ENCODE data around the gene FAIM2. TPM values are rescaled to one million over a fixed set of nuclear protein-coding genes. Genes with fewer than 3 reads are reported as not detected.

The FAIM2 gene
- total and polyA plus RNA-seq, 9 of the 15 experiments (the other 6 are each of a cell fraction or from before 2014, with no cell fraction given): 0.01 to 0.10 TPM; not detected in 7

DNA sequence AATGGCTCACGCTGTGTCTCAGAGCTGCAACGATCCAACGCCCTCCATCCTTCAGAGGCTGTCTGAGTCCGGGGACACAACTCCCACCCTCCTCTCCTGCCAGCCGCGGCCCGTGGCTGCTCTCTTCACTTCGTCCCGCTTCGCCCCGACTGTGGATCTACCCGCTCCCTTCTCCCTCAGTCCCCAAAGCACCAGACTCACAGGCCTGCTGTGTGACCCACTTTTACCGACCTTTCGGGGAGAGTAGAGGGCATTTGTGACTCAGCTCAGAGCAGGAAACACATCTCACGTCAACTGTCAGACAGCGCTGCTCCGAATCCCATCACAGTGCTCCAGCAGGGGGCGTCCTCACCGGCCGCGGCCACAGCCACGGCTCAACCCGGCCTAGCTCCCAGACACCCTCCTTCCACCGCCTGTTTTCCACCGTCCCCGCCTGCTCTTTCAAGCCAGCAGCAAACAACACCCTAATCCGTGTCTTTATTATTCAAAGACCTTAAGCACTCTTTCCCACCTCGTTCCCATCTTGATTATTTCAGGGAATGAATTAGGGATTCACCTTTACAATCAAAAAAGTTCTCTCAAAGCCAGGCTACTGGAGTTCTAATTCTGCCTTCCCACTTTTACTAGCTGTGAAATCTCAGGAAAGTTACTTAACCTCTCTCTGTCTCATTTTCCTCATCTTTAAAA lies 41.8 kb upstream of the FAIM2 start (continued):
- TF ChIP-seq, protein P1, sequence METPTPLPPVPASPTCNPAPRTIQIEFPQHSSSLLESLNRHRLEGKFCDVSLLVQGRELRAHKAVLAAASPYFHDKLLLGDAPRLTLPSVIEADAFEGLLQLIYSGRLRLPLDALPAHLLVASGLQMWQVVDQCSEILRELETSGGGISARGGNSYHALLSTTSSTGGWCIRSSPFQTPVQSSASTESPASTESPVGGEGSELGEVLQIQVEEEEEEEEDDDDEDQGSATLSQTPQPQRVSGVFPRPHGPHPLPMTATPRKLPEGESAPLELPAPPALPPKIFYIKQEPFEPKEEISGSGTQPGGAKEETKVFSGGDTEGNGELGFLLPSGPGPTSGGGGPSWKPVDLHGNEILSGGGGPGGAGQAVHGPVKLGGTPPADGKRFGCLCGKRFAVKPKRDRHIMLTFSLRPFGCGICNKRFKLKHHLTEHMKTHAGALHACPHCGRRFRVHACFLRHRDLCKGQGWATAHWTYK (CRISPR knock-in tag; IDR thresholded peaks at IDR 0.05): 0 out of 2 replicates have a peak, but pooled peaks have one; percentile 35
- TF ChIP-seq XRCC5 (IDR thresholded peaks at IDR 0.05; ENCODE audit: low read depth, low read length): peak; percentile 80; the same call in 1 of the 2 replicates
- TF ChIP-seq, protein P2, sequence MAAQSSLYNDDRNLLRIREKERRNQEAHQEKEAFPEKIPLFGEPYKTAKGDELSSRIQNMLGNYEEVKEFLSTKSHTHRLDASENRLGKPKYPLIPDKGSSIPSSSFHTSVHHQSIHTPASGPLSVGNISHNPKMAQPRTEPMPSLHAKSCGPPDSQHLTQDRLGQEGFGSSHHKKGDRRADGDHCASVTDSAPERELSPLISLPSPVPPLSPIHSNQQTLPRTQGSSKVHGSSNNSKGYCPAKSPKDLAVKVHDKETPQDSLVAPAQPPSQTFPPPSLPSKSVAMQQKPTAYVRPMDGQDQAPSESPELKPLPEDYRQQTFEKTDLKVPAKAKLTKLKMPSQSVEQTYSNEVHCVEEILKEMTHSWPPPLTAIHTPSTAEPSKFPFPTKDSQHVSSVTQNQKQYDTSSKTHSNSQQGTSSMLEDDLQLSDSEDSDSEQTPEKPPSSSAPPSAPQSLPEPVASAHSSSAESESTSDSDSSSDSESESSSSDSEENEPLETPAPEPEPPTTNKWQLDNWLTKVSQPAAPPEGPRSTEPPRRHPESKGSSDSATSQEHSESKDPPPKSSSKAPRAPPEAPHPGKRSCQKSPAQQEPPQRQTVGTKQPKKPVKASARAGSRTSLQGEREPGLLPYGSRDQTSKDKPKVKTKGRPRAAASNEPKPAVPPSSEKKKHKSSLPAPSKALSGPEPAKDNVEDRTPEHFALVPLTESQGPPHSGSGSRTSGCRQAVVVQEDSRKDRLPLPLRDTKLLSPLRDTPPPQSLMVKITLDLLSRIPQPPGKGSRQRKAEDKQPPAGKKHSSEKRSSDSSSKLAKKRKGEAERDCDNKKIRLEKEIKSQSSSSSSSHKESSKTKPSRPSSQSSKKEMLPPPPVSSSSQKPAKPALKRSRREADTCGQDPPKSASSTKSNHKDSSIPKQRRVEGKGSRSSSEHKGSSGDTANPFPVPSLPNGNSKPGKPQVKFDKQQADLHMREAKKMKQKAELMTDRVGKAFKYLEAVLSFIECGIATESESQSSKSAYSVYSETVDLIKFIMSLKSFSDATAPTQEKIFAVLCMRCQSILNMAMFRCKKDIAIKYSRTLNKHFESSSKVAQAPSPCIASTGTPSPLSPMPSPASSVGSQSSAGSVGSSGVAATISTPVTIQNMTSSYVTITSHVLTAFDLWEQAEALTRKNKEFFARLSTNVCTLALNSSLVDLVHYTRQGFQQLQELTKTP (IDR thresholded peaks at IDR 0.05; ENCODE audit: low read depth in 1 of 2, partially characterized antibody in 2 of 2): peak; percentile 53 to 59
- TF ChIP-seq, protein P3, sequence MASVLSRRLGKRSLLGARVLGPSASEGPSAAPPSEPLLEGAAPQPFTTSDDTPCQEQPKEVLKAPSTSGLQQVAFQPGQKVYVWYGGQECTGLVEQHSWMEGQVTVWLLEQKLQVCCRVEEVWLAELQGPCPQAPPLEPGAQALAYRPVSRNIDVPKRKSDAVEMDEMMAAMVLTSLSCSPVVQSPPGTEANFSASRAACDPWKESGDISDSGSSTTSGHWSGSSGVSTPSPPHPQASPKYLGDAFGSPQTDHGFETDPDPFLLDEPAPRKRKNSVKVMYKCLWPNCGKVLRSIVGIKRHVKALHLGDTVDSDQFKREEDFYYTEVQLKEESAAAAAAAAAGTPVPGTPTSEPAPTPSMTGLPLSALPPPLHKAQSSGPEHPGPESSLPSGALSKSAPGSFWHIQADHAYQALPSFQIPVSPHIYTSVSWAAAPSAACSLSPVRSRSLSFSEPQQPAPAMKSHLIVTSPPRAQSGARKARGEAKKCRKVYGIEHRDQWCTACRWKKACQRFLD (CRISPR knock-in tag; IDR thresholded peaks at IDR 0.05): no peak; the same call in 1 of the 2 replicates
- no peak for TF ChIP-seq ZNF197 (CRISPR knock-in tag; IDR thresholded peaks at IDR 0.05; ENCODE audit: low read depth)
- no peak for TF ChIP-seq ZNF12 (CRISPR knock-in tag; IDR thresholded peaks at IDR 0.05)
- TF ChIP-seq, protein P4, sequence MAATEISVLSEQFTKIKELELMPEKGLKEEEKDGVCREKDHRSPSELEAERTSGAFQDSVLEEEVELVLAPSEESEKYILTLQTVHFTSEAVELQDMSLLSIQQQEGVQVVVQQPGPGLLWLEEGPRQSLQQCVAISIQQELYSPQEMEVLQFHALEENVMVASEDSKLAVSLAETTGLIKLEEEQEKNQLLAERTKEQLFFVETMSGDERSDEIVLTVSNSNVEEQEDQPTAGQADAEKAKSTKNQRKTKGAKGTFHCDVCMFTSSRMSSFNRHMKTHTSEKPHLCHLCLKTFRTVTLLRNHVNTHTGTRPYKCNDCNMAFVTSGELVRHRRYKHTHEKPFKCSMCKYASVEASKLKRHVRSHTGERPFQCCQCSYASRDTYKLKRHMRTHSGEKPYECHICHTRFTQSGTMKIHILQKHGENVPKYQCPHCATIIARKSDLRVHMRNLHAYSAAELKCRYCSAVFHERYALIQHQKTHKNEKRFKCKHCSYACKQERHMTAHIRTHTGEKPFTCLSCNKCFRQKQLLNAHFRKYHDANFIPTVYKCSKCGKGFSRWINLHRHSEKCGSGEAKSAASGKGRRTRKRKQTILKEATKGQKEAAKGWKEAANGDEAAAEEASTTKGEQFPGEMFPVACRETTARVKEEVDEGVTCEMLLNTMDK (IDR thresholded peaks at IDR 0.05; ENCODE audit: borderline replicate concordance, insufficient read depth, low read depth, low read length, poor library complexity, severe bottlenecking): peak; percentile 95
- no peak for TF ChIP-seq GTF2E2 (tag; IDR thresholded peaks at IDR 0.05)
- TF ChIP-seq CEBPG (CRISPR knock-in tag; IDR thresholded peaks at IDR 0.05): no peak
- TF ChIP-seq CEBPG (tag; conservative IDR thresholded peaks at IDR 0.05 in 1 of 2, IDR thresholded peaks at IDR 0.05 in 1 of 2): no peak
- TF ChIP-seq ZNF324 (CRISPR knock-in tag; IDR thresholded peaks at IDR 0.05): no peak
- TF ChIP-seq JUNB (CRISPR knock-in tag; conservative IDR thresholded peaks at IDR 0.05): no peak
- TF ChIP-seq NONO (IDR thresholded peaks at IDR 0.05; ENCODE audit: low read depth in 2 of 2, low read length in 1 of 2): no peak
